ENCODE data around the gene STK25. TPM values are rescaled to one million over a fixed set of nuclear protein-coding genes. Genes with fewer than 3 reads are reported as not detected.

The STK25 gene
- total RNA-seq, 4 donors from 2014 or later = 159 to 427 (median 205) TPM

- Histone ChIP-seq H3K36me3 (no peaks in the 10 kb centered on the region), H3K4me3 (no peak overlapping the region), H3K27ac (no peak overlapping the region), H3K9me3 (no peaks in the 10 kb centered on the region), H3K4me1 (no peaks in the 10 kb centered on the region), H3K27me3 (peaks cover 25% of the 10 kb centered on the region)
- WGBS, 2 donors (ENCODE audit: low coverage in 1 of 2) = 95 to 100% methylated on average over 1 to 6 of the region's 6 CpGs
- in situ Hi-C loops (cut with MboI; ENCODE audit: low pct_ligation_motif_present in 1 of 4, low pct_unique_long_range_greater_than_20kb in 1 of 4, low sequenced_read_pairs in 3 of 4) (no loop called here), intact Hi-C loops (cut with DNase I; ENCODE audit: low total_unique reads) (no loop called here)
- TF ChIP-seq EP300 (IDR thresholded peaks at IDR 0.05; ENCODE audit: low read depth) = no peak
- no peak for TF ChIP-seq POLR2AphosphoS5 (IDR thresholded peaks at IDR 0.05)
- no peak for TF ChIP-seq POLR2A (IDR thresholded peaks at IDR 0.05)
- TF ChIP-seq, protein P1, sequence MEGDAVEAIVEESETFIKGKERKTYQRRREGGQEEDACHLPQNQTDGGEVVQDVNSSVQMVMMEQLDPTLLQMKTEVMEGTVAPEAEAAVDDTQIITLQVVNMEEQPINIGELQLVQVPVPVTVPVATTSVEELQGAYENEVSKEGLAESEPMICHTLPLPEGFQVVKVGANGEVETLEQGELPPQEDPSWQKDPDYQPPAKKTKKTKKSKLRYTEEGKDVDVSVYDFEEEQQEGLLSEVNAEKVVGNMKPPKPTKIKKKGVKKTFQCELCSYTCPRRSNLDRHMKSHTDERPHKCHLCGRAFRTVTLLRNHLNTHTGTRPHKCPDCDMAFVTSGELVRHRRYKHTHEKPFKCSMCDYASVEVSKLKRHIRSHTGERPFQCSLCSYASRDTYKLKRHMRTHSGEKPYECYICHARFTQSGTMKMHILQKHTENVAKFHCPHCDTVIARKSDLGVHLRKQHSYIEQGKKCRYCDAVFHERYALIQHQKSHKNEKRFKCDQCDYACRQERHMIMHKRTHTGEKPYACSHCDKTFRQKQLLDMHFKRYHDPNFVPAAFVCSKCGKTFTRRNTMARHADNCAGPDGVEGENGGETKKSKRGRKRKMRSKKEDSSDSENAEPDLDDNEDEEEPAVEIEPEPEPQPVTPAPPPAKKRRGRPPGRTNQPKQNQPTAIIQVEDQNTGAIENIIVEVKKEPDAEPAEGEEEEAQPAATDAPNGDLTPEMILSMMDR (IDR thresholded peaks at IDR 0.05) = no peak
- DNase-seq = no peak
Observed at GRCh38 chr2:241517297-241517696, 8.9 kb upstream of the STK25 start.

DNA sequence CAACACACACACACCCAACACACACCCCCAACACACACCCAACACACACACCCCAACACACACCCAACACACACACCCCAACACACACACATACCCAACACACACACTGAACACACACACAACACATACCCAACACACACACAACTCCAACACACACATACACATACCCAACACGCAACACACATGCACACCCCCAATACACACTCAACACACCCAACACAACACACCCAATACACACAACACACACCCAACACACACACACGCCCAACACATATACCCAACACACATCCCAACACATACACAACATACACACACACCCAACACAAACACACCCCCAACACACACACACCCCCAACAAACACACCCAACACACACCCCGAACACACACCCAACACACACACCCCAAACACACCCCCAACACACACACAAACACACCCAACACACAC, 8.2 kb upstream of the STK25 start:
- H3K4me3 ChIP-seq = no peak overlapping the region
- TF ChIP-seq EP300 (IDR thresholded peaks at IDR 0.05; ENCODE audit: low read depth) (no peak), POLR2A (IDR thresholded peaks at IDR 0.05) (no peak)
- TF ChIP-seq, protein P1 (IDR thresholded peaks at IDR 0.05) = no peak
- no peak overlapping the region for H3K27ac ChIP-seq
- peaks cover 24% of the 10 kb centered on the region for H3K27me3 ChIP-seq
- in situ Hi-C loops (cut with MboI; ENCODE audit: low pct_ligation_motif_present in 1 of 4, low pct_unique_long_range_greater_than_20kb in 1 of 4, low sequenced_read_pairs in 3 of 4) = no loop called here
- WGBS, 2 donors (ENCODE audit: low coverage in 1 of 2) = 92 to 96% methylated on average over 3 of the region's 3 CpGs
- H3K36me3 ChIP-seq = no peaks in the 10 kb centered on the region
- no peaks in the 10 kb centered on the region for H3K9me3 ChIP-seq
- no peaks in the 10 kb centered on the region for H3K4me1 ChIP-seq
- DNase-seq = no peak
- intact Hi-C loops (cut with DNase I; ENCODE audit: low total_unique reads) = no loop called here

DNA sequence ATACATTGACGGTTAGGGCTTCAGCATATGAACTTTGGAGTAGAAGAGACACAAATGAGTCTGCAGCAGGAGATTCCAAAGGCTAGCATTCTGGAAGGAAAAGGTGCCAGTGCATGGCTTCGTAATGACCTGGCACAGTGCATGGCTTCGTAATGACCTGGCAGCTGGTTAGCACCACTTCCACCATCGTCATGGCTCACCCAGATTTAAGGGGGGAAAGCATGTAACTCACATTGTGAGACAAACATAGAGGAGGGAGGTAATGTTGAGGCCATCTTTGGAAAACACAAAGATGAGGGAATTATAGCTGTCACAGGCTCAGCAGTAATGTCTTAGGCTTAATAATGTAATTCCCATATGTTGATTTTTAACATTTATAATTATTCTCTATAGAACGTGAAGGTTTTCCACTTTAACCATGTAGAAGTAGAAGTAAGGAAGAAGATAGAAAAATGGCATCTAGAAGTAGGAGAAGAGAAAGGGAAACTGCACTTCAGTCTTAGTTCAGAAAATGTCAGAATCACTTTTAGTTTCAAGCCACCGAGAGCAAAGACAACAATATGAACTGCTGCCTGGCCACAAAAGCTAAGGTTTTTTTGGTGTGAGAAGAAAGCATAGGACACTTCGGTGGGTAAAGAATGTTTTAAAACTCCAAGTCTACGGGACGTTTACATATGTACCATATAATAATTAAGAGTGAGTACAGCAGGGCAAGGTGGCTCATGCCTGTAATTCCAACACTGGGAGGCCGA, 6.8 kb upstream of the STK25 start:
- Histone ChIP-seq H3K4me1 (no peaks in the 10 kb centered on the region), H3K27me3 (peaks cover 10% of the 10 kb centered on the region), H3K36me3 (no peaks in the 10 kb centered on the region), H3K27ac (no peak overlapping the region), H3K9me3 (no peaks in the 10 kb centered on the region), H3K4me3 (no peak overlapping the region)
- DNase-seq = no peak
- WGBS, 2 donors (ENCODE audit: low coverage in 1 of 2) = 35 to 46% methylated on average over 8 to 10 of the region's 10 CpGs
- intact Hi-C loops (cut with DNase I; ENCODE audit: low total_unique reads) (no loop called here), in situ Hi-C loops (cut with MboI; ENCODE audit: low pct_ligation_motif_present in 1 of 4, low pct_unique_long_range_greater_than_20kb in 1 of 4, low sequenced_read_pairs in 3 of 4) (no loop called here)
- no peak for TF ChIP-seq POLR2A (IDR thresholded peaks at IDR 0.05)
- TF ChIP-seq, protein P1 (IDR thresholded peaks at IDR 0.05) = no peak
- no peak for TF ChIP-seq EP300 (IDR thresholded peaks at IDR 0.05; ENCODE audit: low read depth)
- no peak for TF ChIP-seq POLR2AphosphoS5 (IDR thresholded peaks at IDR 0.05)

- 82 to 83% methylated on average over 2 to 5 of the region's 5 CpGs for WGBS, 2 donors (ENCODE audit: low coverage in 1 of 2)
- intact Hi-C loops (cut with DNase I; ENCODE audit: low total_unique reads) (no loop called here), in situ Hi-C loops (cut with MboI; ENCODE audit: low pct_ligation_motif_present in 1 of 4, low pct_unique_long_range_greater_than_20kb in 1 of 4, low sequenced_read_pairs in 3 of 4) (no loop called here)
- no peak for DNase-seq
- H3K36me3 ChIP-seq = no peaks in the 10 kb centered on the region
- no peak overlapping the region for H3K27ac ChIP-seq
- H3K27me3 ChIP-seq = peaks cover 4% of the 10 kb centered on the region
- TF ChIP-seq, protein P1 (IDR thresholded peaks at IDR 0.05) = no peak
- TF ChIP-seq POLR2A (IDR thresholded peaks at IDR 0.05) (no peak), POLR2AphosphoS5 (IDR thresholded peaks at IDR 0.05) (no peak), EP300 (IDR thresholded peaks at IDR 0.05; ENCODE audit: low read depth) (no peak)
- peaks cover 0 to 3% (median 2%) of the 10 kb centered on the region in 4 donors for H3K4me1 ChIP-seq
- H3K4me3 ChIP-seq = no peak overlapping the region
- H3K9me3 ChIP-seq = no peaks in the 10 kb centered on the region
Observed at GRCh38 chr2:241514553-241514952, 6.2 kb upstream of the STK25 start.

Measured in transverse colon (tissue), 4 donors.